GM19099 (cell line): Measurements from ENCODE around the gene RNF141.

ENCODE experiments used
- POLR2A ChIP-seq: IDR thresholded peaks from 3 replicates; pipeline ENCODE4 v1.6.1; 2011; ENCODE audit warnings: low read depth; ENCODE audit not compliant: insufficient read length; ENCODE audit errors: extremely low read depth

The RNF141 gene

GRCh38 chr11:10518891-10519290, 22.1 kb downstream of the RNF141 start:
- no peak for TF ChIP-seq POLR2A

- no peak for TF ChIP-seq POLR2A
Observed at GRCh38 chr11:10518123-10518522, 22.9 kb downstream of the RNF141 start.

DNA sequence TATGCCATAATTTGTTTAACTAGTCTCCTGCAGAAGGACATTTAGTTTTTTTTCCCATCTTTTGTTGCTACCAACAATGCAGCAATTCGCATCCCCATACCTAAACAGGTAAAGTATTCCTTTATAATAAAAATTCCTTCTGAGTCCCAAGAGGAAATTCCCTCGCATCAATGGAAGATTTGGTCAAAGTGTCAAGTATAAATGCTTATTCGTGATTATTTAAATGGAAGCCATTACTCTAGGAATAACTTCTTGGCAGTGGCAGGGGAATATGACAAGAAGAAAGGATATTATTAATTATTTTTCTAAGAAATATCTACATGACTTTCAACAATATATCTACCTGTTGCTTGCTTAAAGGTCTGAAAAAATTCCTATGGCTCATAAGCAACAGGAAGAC, 25.6 kb downstream of the RNF141 start:
- no peak for TF ChIP-seq POLR2A

DNA sequence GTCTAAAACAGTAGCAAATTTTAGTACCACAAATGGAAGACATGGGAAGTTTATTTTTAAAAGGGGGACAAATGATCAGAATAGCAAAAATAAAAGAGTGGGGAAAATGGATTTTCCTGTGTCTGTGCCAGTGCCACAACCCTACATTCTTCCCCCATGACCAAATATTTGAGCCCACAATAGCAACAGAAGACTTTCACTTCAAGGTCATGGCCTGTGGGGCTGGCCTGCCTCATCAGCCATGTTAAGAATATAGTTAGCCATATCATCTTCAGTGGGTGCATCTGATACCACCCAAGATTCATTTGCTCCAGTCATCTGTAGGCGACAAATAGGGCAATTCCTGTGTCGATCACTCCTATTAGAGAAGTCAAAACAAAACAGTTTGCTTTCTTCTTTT, 26.3 kb downstream of the RNF141 start:
- no peak for TF ChIP-seq POLR2A

DNA sequence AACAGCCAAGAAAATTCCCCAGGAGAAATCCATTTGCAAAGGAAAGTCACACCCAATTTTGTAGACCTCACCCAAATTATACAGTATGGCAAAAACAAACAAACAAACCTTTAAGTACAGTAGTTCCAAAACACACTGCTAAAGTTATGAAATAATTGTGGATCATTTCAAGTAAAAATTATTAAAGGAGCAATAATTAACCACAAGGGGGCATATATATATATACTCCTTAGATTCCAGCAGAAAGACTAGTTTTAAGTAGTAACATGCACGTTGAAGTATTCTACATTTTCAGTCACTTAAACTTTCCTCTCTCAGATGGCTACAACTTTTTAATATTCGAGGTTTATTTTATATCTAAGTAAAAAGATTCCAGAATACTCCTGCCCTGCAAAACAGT, 26.8 kb downstream of the RNF141 start:
- TF ChIP-seq POLR2A = no peak

- TF ChIP-seq POLR2A = no peak
Observed at GRCh38 chr11:10511181-10511621, 29.8 kb downstream of the RNF141 start.

GRCh38 chr11:10506008-10506370, 35.0 kb downstream of the RNF141 start:
- TF ChIP-seq POLR2A = no peak

- TF ChIP-seq POLR2A = no peak
Observed at GRCh38 chr11:10505278-10506007, 35.5 kb downstream of the RNF141 start.

- TF ChIP-seq POLR2A = no peak
Observed at GRCh38 chr11:10504490-10504889, 36.5 kb downstream of the RNF141 start.

DNA sequence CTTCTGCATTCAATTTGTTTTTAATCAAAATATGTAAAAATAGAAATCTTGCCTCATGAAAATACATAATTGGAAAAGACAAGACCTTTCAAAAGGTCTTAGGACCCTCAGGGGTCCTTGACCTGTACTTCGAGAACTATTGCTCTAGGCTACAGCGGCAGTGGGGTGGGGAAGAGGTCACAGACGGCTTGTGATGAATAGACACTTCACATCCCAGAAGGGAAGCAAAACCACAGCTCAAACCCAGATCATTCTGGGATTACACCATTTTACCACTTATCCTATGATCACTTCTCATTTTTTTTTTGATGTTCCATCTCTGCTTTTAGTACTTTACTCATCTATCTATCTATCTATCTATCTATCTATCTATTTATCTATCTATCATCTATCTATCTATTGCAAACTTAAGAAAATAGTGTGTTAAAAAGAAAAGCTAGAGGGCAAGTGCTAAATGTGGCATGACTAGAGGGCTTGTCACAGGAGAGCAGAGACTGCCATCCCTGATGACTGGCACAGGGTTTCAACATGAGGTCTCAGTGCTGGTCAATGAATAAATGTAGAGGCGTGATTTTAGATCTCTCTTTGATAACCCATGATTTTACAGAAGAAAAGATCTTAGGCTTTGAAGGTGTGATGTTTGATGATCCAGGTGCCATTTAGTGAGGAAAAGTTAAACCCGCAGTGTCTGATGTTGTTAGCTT, 37.1 kb downstream of the RNF141 start:
- TF ChIP-seq POLR2A = no peak

GRCh38 chr11:10503221-10503620, 37.8 kb downstream of the RNF141 start:
- TF ChIP-seq POLR2A = no peak

- TF ChIP-seq POLR2A = no peak
Observed at GRCh38 chr11:10502770-10503169, 38.2 kb downstream of the RNF141 start.

DNA sequence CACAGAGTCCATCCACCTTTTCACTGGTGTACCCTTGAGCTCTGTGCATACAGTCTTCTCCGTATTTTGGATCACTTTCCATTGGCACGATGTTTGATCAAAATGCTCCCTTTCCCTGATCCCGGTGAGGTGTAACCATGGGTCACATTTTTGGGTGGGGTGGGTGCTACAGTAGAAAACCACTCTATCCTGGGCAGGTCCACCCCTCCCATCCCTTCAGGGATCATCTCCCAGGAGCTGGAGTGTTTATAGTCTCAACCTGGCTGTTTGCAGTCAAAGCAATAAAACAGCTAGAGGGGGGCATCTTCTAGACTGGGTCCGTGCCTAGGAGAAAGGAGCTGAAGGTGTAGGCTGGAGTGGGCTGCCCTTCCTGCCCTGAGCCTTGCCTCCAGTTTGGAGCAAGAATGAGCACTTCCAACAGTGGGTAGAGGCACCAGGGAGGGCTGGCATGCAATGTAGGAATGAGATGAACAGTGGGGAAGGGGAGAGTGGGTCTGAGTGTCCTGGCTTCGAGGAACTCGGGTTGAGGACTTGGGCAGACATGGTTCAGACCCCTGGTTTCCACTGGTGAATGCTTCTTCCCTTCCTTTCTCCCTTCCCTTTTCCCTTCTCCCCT, 38.8 kb downstream of the RNF141 start:
- TF ChIP-seq POLR2A = no peak

DNA sequence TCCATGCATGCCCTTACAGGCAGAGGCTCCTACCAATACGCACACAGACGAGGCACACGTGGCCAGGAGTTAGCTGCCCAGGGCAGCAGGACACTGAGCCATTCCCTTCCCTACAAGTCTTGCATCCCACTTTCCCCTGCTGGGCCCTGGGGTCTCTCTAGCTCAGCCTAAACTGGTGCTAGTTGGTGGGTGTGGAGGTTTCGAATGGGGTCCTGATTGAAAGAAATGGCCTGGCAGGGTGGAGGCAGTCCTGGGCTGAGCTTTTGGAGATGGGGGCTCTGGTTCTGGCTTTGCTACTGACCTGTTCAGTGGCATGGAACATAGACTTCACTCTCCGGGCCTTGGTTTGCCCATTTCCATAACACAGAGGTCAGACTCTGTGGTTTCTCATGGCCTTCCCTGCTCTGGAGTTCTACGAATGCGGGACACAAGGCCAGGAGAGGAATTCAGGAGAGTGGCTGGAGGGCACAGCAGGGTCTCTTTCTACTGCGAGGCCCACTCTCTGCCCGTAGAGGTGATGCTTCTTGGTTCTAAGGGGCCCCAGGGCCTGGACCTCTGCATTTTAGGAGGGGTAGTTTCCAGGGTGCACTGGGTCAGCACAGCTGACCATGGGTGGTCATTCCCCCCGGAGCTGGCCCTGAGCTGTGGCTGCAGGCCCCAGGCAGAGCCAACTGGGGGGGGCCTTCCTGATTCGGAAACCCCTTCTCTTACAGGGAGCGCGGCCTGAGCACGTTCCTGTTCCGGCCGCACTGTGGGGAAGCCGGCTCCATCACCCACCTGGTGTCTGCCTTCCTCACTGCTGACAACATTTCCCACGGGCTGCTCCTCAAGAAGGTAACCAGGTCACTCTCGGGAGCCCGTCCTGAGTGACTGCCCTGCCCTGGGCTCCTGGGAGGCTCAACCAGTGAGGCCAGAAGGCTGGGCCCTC, 40.0 kb downstream of the RNF141 start:
- no peak for TF ChIP-seq POLR2A
